T-helper 9 cell (primary cell): Measurements from ENCODE around the gene ACER3.
"Not testable (repeated sequence)": the region's sequence is repeated elsewhere in the genome, so short reads cannot be mapped to it uniquely, and the experiment has no call there.

ENCODE experiments used
- DNase-seq: peaks from one replicate; pipeline ENCODE4 v3.0.0-alpha.2; 2020

ACER3 gene

GRCh38 chr11:77042111-77042726 lies 181.5 kb downstream of the ACER3 start:
- DNase-seq, result no peak

GRCh38 chr11:77044356-77044755 lies 183.6 kb downstream of the ACER3 start:
- DNase-seq, result no peak

DNA sequence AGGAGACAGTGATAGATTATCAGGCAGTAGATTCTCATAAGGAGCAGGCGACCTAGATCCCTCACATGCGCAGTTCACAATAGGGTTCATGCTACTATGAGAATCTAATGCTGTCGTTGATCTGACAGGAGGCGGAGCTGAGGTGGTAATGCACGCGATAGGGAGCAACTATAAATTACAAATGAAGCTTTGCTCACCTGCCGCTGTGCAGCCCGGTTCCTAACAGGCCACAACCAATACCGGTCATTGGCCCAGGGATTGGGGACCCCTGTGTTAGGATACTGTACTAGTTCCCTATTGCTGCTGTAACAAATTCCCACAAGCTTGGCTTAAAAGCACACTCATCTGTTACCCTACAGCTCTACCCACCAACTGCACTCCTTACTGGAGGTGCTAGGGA lies 184.2 kb downstream of the ACER3 start:
- no peak for DNase-seq

- DNase-seq, result peak; percentile 47
These were observed 185.4 kb downstream of the ACER3 start for GRCh38 chr11:77046060-77046501.

DNA sequence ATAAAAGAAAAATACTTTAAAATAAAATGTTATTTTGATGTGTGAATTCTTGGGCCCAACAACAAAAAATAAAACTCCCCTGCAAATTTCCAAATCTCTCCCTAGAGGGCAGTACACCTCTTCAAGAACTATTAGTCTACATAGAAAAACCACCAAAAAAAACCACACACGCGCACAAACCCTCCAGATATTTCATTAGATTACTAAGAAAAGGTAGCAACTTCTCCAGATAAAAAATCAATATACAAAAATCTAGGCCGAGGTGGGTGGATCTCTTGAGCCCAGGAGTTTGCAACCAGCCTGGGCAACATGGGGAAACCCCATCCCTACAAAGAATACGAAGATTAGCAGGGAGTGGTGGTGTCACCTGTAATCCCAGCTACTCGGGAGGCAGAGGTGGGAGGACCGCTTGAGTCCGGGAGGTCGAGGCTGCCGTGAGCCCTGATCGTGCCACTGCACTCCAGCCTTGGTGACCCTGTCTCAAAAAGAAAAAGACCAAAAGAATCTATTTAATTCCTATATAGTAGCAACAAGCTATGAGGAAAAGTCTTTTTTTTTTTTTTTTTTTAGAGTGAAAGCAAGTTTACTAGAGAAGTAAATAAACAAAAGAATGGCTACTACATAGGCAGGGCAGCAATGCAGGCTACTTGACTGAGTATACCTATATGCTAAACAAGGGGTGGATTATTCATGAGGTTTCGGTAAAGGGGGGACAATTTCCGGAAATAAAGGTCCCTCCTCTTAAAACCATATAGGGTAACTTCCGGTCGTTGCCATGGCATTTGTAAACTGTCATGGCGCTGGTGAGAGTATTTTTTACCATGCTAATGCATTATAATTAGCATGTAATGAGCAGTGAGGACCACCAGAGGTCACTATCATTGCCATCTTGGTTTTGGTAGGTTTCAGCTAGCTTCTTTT lies 186.5 kb downstream of the ACER3 start:
- peak; percentile 59 for DNase-seq

DNA sequence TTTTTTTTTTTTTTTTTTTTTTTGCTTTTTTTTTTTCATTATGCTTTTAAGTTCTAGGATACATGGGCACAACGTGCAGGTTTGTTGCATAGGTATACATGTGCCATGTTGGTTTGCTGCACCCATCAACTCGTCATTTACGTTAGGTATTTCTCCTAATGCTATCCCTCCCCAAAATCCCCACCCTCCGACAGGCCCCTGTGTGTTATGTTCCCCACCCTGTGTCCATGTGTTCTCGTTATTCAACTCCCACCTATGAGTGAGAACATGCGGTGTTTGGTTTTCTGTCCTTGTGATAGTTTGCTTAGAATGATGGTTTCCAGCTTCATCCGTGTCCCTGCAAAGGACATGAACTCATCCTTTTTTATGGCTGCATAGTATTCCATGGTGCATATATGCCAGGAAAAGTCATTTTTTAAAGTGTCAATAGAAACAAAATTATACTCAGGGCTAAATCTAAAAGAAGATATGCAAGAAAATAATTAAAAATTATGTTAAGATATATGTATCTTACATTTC lies 187.3 kb downstream of the ACER3 start:
- not testable (repeated sequence) for DNase-seq

- DNase-seq, result no peak
These were observed 188.3 kb downstream of the ACER3 start for GRCh38 chr11:77049026-77049425.

DNA sequence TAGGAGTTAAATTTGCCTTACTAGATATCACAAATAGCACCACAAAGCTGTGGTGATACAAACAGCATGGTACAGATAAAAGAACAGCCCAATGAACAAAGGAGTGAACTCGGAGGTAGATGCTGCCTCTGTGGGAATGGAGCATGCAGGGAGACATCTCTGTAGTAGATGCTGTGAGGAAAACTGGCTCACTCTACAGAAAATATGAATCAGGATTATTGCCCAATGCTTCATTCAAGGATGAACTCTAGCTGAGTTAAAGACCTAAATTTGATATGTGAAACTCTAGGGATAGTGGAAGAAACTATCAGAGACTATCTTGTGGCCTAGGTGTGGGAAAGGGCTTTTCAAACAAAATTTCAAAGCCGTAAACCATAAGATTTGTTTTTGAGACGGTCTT lies 190.8 kb downstream of the ACER3 start:
- DNase-seq, result no peak

GRCh38 chr11:77052518-77052917 lies 191.8 kb downstream of the ACER3 start:
- no peak for DNase-seq

- no peak for DNase-seq
These were observed 192.7 kb downstream of the ACER3 start for GRCh38 chr11:77053217-77054015.

DNA sequence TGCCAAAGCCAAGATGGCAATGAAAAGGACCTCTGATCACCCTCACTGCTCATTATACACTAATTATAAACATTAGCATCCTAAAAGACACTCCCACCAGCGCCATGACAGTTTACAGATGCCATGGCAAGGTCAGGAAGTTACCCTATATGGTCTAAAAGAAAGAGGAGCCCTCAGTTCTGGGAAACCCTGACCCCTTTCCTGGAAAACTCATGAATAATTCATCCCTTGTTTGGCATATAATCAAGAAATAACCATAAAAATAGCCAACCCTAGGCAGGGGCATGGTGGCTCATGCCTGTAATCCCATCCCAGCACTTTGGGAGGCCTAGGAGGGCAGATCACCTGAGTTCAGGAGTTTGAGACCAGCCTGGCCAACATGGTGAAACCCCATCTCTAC lies 193.4 kb downstream of the ACER3 start:
- no peak for DNase-seq

- DNase-seq, result no peak
These were observed 194.4 kb downstream of the ACER3 start for GRCh38 chr11:77055101-77055561.

- no peak for DNase-seq
These were observed 195.2 kb downstream of the ACER3 start for GRCh38 chr11:77055913-77056312.

DNA sequence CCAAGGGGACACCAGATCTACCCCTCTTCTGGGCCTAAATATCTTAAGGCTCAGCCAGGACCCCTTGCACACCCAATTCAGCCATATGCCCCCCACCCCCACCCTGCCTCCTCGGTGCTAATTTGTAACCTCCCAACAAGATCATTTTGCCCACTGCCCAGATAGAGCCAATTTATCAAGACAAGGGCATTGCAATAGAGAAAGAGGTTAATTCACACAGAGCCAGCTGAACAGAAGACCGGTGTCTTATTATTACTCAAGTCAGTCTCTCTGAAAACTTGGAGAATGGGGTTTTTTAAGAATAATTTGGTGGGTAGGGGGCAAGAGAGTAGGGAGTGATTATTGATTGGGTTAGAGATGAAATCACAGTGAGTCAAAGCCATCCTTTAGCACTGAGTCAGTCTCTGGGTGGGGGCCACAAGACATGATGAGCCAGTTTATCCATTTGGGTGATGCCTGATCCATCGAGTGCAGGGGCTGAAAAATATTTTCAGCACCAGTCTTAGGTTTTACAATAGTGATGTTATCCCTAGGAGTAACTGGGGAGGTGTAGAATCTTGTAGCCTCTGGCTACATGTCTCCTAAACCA lies 196.2 kb downstream of the ACER3 start:
- no peak for DNase-seq

GRCh38 chr11:77057938-77058474 lies 197.3 kb downstream of the ACER3 start:
- DNase-seq, result no peak

DNA sequence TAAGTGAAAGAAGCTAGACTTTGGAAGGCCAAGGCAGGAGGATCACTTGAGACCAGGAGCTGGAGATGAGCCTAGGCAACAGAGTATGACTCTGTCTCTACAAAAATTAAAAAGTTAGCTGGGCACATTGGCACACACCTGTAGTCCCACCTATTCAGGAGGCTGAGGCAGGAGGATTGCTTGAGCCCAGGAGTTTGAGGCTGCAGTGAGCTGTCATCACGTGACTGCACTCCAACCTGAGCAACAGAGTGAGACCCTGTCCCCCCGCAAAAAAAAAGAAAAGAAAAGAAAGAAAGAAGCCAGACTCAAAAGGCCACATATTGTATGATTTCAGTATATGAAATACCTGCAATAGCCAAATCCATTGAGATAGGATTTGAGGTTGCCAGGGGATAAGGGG lies 198.2 kb downstream of the ACER3 start:
- DNase-seq, result no peak

DNA sequence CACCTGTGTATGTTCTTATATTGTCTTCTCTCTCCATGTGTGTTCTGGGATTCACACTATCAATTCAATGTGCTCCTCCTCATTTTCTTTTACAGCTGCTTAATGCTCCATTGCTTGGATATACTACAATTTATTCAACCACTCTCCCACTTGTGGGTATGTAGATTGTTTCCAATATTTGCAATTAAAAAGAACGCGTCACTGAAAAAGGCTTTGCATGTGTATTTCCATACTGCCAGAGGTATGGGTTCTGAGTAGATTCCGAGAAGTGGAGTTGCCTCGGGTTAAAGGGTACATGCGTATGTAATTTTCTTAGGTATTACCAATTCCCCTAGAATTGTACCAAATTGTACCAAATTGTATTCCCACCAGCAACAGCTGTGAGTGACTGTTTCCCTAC lies 199.1 kb downstream of the ACER3 start:
- DNase-seq, result no peak

DNA sequence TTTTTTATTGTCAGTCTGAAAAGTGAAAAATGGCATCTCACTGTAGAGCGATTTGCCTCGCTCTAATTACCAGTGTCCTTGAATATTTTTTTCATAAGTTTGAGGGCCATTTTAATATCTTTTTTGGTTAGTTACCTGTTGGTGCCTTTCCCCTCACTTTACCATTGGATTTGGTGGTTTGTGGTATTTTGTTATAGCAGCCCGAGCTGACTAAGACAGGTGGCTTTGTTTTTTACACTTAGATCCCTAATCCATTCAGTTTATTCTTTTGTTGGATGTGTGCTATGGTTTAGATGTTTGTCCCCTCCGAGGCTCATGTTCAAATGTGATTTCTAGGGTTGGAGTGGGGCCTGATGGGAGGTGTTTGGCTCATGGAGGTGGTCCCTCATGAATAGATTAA lies 199.5 kb downstream of the ACER3 start:
- no peak for DNase-seq

DNA sequence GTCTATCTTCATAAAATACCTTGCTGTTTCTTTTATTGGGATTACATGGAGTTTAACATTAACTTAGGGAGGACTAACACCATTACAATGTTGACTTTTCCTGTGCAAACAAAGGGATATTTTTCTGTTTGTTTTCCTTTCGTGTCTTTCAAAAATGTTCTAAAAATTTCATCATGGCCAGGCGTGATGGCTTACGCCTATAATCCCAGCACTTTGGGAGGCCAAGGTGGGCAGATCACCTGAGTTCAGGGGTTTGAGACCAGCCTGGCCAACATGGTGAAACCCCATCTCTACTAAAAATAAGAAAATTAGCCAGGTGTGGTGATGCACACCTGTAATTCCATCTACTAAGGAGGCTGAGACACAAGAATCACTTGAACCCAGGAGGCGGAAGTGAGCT lies 200.5 kb downstream of the ACER3 start:
- DNase-seq, result not testable (repeated sequence)

GRCh38 chr11:77062924-77063323 lies 202.2 kb downstream of the ACER3 start:
- no peak for DNase-seq

GRCh38 chr11:77063407-77063806 lies 202.7 kb downstream of the ACER3 start:
- no peak for DNase-seq

DNA sequence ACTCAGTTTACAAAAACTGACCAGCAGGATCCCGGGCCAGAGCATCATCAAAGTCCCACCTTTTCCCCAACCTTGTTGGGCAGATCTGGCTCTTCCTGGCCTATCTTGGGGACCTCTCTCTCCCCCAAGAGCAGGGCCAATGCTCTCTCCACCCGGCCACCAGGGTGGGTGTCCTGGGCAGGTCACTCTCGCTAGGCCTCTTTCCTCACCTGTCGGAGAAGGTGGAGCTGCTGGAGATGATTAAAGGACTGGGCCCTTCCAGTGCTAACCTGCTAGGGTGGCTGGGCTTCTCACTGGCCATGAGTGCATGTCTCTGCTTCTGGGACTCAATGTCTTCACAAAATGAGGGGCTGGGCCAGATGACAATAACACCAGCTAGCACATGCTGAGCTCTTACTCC lies 203.1 kb downstream of the ACER3 start:
- no peak for DNase-seq
